HK-2 (cell line): ENCODE measurements around the gene WRAP73.

Source experiments
- DNase-seq: peaks from one replicate; pipeline ENCODE4 v3.0.0-alpha.2; 2018; ENCODE audit not compliant: unreplicated experiment

Gene WRAP73

GRCh38 chr1:3614755-3615742 lies 34.9 kb downstream of the WRAP73 start:
- DNase-seq: no peak

DNA sequence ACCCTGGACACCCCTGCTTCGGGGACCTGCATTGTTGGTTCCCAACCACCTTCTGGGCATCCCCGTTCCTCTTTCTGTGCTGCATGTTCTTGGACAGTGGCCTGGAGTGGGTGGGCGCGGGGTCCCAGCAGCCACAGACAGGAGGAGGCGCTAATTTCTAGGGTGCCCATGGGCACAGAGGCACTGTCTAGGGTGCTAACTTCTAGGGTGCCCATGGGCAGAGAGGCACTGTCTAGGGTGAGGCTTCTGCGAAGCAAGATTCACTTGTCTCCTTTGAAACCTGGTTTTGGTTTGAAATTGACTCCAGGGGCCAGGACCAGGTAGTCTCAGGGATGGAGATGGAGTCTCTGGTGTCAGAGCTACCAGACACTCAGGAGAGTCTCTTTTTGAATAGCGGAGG lies 37.8 kb downstream of the WRAP73 start:
- DNase-seq: no peak

- peak; percentile 24 for DNase-seq
Observed at GRCh38 chr1:3611170-3612019, 38.5 kb downstream of the WRAP73 start, which contains the start of gene MEGF6. Gene MEGF6 (minus strand): TSS chr1:3611508. CDS start chr1:3611268, 240 bp downstream.

- no peak for DNase-seq
Observed at GRCh38 chr1:3610527-3611169, 39.3 kb downstream of the WRAP73 start.

DNA sequence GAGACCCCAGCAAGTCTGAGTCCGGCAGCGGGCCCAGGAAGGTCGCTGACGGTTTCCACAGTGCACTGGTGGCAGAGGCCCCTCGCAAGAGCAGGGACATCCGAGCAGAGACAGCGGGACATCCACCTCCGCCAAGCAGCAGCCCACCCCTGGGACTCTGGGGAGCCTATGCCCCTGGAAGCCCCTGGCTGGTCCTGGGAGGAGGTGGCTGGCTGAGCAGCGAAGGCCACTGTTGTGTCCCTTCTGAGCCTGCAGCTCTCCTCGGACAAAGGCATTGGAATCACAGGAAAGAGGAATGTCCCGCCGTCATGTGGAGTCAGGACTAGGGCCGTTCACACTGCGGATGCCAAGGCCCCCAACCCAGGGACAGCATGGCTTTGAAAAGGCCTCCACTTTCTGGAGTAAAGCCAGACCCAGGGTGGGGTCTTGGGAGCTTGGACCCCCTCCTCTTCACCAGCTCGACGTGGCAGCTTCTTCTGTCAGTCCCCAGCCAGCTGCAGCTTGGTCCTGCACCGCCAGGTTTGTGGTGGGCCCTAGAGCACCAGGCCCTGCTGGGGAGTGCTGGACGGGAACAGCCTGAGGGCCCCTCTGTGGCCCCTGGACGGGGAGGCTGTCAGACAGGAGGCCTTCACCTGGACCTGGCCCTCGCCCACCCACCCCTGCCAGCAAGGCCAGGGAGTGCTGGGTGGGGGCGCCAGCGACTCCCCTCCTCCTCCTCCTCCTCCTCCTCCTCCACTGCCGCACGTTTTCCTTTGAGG lies 40.0 kb downstream of the WRAP73 start:
- no peak for DNase-seq

DNA sequence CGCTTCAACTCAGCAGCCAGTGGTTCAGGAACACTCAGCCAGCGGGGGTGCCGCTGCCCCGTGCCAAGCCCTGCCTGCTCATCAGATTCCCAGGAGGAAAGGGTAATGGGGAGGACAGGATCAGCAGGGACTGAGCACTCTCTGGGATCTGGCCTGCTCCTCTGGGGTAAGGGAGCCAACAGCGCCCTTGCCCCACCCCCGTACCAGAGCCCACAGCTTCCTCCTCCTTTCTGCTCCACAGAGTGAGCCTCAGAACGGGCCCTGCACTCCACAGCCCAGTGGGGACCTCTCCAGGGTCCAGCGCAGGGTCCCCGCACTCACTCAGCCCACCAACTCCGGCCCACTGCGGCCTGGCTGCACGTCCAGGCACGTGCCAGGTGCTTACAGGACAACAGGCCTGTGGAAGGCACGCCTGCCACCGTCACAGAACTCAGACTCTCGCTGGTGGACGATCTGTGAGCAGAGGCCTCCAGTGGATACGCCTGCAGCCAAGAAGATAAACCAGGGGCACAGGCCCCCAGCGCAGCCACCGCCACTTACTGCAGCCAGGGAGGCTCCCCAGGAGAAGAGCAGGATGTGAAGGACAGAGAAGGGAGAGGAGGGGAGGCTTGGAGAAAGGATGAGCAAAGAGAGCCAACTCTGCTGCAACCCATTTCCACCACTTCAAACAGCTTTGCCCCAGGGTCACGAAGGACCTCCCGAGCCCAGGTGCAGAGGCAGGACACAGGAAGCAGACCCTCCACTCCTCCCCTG lies 40.7 kb downstream of the WRAP73 start:
- DNase-seq: no peak

DNA sequence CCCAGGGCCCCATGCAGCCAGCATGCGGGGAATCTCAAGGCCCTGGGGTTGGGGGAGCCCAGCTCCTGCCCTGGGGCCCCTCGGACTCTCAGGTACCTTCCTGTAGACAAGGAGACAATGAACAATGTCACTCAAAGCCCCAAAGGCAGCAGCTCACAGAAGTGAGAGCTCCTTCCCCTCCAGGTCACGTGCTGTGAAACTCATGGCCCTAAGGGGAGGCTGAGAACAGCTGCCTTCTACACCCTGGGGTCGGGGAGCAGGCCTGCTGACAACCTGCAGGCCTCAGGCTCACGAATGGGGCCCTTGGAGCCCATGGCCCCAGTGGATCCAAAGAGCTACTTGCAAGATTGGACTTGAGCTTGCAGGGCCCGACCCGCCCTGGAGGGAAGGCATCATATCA lies 41.7 kb downstream of the WRAP73 start:
- no peak for DNase-seq

DNA sequence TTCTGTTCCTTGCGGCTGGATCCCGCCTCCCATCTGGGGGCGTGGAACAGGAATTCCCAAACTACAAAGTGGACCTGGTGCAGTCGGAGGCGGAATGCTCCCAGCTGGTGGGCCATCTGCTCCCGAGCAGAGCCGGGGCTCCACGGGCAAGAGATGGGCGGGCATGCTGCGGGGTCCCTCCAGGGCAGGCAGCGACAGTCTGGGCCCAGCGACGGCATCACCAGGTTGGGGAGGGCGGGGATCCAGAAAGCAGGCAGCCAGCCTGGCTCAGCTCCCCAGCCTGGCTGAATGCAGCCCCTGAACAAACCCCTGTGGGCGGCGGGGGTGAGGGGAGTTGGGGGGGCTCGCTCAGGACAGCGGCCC lies 42.2 kb downstream of the WRAP73 start:
- DNase-seq: no peak

DNA sequence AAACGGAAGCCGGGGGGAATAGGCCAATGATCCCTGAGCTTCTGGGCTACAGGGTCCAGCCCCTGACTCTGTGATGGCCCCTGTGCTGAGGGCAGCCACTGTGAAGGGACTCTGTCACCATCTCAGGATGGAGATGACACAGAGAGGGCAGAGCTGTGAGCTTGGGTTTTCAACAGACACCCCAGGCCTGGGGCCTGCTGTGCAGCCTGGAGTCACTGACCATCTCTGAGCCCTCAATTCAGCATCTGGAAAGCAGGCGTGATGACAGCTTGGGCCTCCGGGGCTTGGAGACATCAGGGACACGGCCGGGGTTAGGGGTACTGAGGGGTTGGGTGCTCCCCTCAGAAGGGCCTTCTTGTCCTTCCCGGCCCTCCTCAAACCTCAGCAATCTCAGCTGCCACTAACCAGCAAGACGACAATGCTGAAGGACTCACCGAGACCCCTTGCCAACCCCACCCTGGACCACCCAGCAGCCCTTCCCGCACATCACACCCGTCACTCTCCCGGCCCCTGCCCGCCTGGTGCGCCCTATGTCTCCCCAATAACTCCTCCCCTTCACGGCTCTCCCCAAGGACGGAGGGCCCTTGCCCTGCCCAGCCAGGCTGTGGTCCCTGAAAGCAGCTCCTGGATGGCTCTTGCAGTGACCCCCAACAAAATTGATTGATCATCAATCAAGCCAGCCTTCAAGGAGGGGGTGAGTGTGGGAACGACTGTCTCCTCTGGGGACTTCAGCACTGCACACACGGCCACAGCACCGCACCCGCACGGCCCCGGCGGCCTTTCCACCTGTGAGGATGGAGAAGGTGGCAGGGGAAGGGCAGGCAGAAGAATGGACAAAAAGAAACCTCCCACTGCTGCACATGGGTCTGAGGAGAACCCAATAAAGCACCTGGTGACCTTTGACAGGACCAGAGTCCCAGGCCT lies 42.9 kb downstream of the WRAP73 start:
- no peak for DNase-seq

GRCh38 chr1:3604997-3605823 lies 44.7 kb downstream of the WRAP73 start:
- DNase-seq: no peak

- DNase-seq: peak; percentile 21
Observed at GRCh38 chr1:3604468-3604974, 45.4 kb downstream of the WRAP73 start.

GRCh38 chr1:3603571-3604467 lies 46.1 kb downstream of the WRAP73 start:
- no peak for DNase-seq

GRCh38 chr1:3603156-3603555 lies 46.7 kb downstream of the WRAP73 start:
- DNase-seq: no peak

DNA sequence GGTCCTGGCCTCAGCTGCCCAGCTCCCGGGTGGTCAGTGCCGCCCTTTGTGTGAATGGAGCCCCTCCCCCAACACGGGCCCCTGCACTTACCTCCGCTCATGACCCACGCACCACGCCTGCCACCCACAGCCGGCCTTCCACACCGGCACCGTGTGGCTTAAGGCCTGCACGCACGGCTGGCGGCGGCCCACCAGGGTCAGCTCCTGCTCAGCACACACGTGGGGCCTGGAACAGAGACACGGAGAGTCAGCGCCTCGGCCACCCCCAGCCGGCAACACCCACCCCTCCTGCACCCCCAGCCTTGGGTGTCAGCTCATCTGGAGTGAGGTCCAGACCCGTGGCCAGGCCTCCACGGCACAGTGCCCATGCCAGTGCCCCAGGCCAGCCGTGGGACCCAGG lies 47.5 kb downstream of the WRAP73 start:
- no peak for DNase-seq

DNA sequence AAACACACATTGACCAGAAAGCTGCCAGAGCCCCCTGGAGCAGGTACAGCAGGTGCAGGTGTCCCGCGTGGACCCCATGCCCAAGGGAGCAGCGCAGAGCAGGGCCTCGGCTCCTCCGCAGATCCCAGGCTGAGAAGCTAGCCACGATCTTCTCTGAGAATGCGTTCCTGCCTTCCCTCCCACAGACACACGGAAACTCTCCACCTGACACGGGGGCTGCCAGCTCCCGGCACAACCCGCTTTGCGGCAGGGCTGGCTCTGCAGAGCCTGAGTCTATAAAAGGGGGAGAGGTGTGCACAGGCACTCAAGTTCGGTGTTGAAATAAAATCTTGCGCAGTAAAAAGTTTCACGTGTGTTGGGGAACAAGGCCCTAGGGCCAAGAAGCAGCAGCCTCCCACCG lies 48.2 kb downstream of the WRAP73 start:
- DNase-seq: no peak

DNA sequence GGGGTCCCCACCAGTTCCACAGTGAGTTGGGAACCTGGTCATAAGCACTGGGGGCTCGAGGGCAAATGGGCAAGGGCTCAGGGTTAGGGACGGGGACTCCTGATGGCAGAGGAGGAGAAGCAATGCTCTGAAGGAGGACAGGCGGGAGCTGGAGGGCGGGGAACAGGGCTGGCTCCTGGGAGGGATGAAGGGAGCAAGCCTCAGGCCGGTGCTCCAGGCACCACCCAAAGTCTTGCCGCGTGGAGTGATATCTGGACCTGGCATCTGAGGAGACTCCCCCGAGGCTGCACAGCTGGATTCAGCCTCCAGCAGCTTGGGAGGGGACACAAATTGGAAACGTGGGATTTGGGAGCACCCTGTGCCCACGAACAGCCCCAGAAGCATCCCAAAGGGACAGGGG lies 49.5 kb downstream of the WRAP73 start:
- DNase-seq: no peak

GRCh38 chr1:3599816-3600215 lies 50.1 kb downstream of the WRAP73 start:
- DNase-seq: no peak
